HG03558 (cell line): Measurements from ENCODE around the gene NACC2.

ENCODE experiments used
- ATAC-seq: cut with Tn5 transposase; IDR thresholded peaks from one replicate; pipeline ENCODE4 v1.9.1; 2021; ENCODE audit warnings: moderate number of reproducible peaks; ENCODE audit not compliant: unreplicated experiment; ENCODE audit errors: extremely low read depth

NACC2 gene

DNA sequence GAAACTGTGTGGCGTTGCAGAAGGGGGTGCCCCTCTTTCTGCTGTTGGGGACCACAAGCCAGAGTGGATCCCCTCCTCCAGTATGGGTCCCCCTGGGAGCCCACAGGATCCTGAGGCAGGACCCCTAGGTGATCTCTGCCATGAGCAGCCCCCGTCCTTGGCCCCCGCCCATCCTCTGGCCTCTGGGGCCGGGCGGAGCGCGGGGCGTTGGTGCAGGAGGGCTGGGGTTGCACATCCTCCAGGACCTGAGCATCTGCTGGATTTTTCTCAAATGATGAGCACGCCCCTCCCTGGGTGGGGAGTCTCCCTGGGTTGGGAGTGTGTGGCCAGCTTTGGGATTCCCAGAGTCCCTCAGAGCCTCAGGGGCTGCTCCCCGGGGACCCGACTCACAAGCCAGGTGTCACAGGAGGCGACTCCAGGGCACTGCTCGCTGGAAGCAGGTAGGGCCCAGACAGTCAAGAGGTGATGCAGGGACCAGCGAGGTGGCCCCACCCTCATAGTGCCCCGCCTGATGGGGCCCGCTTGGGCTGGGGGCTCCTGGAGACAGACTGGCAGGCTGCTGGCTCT is 107.2 kb downstream of the NACC2 start:
- no peak for ATAC-seq

DNA sequence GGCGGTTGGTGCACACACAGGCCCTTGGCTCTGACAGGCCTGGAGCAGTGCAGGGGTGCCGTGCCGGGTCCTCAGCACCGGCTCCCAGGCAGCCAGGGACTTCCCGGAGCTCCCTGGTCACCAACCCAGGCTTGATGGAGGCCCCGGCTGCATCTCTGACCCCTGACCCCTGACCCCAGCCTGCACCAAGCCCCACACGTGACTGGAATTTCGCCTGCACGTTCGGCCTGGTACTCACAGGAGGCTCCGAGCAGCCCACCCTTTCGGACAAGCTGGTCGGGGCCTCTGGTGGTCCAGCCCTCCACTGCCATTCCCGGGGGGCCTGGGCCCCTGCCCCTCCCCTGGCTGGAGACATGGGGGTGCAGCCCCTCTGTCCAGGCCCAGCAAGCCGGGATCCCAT is 108.5 kb downstream of the NACC2 start:
- ATAC-seq = no peak

- no peak for ATAC-seq
These were observed 109.2 kb downstream of the NACC2 start for GRCh38 chr9:135985889-135986288.

GRCh38 chr9:135985459-135985774 is 109.7 kb downstream of the NACC2 start:
- no peak for ATAC-seq

- no peak for ATAC-seq
These were observed 110.9 kb downstream of the NACC2 start for GRCh38 chr9:135984072-135984710.

GRCh38 chr9:135983208-135984071 is 111.6 kb downstream of the NACC2 start:
- ATAC-seq = no peak

DNA sequence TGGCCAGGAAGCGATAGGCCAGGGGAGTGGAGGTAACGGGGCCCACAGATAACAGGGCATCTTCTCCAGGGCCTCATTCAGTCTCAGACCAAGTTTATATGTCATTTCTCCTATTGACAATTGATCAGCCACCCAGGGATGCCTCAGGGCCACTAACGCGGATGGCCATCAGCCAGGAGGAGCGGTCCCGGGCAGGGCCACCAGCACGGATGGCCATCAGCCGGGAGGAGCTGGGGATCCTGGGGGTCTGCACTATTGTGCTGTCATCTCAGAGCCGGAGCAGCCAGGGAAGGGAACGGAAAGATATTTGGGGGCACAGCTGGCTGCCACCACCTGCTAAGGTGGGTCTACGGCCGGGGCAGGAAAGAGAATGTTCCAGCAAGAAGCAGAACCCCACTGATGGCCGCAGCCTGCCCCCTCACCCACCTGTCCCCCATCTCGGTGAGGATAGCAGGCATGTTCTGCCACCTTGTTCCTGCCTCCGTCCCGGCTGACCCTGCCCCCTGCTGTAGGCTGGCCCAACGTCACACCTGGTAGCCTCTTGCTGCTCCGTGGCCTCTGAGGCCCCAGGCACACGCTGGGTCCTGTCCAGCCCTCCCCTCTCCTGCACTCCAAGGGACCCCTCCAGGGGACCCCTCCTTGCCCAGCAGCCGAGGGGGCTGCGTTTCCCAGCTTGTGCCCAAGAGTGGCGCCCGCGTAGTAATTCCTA is 112.4 kb downstream of the NACC2 start:
- no peak for ATAC-seq

DNA sequence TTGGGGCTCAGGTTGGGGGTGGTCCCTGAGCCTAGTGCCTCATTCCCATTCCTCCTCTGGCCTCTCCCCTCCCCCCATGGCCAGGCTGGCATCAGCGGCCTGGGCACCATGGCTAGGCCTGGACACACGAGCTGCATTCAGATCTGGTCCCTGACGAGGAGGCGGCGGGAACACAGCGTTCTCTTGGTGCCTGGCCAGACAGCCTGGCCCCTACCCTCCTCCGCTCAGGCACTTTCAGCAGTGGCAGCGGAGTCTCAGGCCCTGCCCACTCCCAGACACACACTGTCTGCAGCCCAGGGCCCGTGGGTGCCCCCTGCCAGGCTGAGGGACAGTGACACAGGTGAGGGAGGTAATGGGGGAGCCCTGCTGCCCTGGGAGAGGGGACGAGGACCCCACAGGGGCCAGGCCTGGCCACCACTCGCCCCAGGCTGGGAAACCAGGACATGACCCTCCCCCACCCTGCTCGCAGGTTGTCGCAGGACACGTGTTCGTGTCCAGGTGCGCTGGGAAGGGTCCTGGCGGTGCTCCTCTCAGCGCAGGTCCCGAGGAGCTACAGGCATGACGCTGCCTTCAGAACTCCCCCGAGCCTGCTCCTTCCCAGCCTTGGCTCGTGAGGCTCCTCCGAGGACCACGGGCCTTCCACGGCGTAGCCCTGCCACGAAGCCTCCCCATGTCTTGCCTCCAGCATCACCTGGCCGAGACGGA is 114.0 kb downstream of the NACC2 start:
- no peak for ATAC-seq

- no peak for ATAC-seq
These were observed 115.4 kb downstream of the NACC2 start for GRCh38 chr9:135979547-135980166.

DNA sequence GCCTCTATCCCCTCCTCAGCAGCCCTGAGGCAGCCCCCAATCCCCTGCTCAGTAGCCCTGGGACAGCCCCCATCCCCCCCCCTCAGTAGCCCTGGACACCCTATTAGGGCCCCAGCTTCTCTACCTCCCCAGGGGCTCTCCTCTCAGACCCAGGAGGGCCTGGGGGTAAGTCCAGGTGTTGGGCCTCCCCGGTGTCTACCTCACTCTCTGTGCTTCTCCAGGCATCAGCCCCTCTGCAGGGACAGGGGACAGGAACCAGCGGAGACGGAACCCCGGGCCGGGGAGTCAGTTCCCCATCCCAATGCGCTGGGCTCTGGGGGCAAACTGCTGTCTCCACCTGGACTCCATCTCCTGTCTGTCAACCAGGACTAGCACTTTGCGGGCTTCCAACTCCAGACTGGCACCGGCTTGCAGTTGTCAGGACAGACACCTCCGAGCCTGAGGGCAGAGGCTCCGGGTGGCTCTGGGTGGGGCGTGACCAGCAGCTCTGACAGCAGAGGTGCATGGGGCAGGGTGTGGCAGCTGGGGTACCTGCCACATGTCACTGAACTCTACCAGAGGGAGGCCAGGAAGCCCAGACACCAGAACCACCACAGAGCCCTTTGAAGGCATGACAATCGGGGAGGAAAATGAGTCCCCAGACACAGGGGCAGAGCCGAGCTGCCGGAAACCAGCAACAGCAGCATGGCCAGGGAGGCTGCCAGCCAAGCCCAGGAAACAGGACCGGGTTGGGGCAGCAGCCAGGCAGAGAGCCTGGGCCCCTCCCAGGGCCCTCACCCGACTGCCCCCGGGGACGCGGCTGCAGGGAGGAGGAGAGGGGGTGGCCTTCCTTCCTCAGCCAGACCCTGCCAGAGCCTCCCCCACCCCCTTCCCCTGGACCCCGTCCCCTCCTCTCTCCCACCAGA is 116.2 kb downstream of the NACC2 start:
- ATAC-seq = no peak

DNA sequence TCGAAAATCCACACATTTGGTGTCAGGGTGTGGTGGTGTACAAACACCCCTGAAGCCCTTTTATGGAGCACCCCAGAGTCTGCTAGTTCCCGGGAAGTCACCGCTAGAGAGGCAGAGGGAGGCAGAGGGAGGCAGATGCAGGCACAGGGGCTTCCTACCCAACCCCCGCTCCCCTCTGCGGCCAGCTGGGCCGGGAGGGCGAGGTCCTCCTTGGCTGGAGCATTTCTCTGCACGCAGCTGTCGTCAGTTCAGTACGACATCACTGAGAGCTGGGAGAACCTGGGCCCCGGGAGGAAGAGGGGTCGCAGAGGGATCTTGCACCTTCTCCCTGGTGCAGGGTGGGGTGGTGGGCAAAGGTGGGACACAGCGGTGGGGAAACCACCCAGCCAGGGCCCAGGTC is 118.1 kb downstream of the NACC2 start:
- no peak for ATAC-seq

DNA sequence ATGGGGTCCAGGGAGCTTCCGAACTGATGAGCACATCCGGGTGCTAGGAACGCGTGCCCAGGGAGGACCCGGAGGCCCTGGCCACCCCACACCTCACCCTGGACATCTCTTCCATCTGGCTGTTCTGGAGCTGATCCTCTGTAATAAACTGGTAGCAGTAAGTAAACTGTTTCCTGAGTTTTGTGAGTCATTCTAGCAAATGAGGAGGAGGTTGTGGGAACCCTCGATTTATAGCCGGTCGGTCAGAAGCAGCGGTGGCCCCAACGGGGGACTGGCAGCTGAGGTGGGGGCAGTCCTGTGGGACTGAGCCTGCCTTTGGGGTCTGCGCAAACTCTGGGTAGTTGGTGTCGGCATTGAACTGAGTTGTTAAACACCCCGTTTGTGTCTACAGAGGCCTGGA is 118.6 kb downstream of the NACC2 start:
- no peak for ATAC-seq

DNA sequence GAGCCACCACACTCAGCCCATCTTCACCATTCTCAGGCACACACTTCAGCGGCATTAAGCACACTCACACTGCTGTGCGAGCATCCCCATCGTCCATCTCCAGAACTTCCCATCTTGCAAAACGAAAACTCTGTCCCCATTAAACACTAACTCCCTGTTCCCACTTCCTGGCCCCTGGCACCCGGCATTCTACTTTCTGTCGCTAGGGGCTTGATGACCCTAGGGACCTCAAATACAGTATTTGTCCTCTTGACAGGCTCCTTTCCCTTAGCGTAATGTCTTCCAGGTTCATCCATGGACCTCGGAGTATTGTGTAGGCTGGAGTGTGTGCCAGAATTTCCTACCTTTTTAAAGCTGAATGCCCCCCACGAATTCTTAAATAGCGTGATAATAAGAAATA is 119.3 kb downstream of the NACC2 start:
- ATAC-seq = no peak

DNA sequence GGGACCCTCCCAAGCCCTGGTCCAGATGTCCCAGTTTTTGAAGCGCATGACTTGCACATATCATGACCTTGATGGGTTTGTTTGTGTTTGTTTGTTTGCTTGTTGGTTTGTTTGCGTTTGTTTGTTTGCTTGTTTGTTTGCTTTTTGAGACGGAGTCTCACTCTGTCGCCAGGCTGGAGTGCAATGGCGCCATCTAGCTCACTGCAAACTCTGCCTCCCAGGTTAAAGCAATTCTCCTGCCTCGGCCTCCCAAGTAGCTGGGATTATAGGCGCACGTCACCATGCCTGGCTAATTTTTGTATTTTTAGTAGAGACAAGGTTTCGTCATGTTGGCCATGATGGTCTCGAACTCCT is 120.9 kb downstream of the NACC2 start:
- ATAC-seq = no peak

DNA sequence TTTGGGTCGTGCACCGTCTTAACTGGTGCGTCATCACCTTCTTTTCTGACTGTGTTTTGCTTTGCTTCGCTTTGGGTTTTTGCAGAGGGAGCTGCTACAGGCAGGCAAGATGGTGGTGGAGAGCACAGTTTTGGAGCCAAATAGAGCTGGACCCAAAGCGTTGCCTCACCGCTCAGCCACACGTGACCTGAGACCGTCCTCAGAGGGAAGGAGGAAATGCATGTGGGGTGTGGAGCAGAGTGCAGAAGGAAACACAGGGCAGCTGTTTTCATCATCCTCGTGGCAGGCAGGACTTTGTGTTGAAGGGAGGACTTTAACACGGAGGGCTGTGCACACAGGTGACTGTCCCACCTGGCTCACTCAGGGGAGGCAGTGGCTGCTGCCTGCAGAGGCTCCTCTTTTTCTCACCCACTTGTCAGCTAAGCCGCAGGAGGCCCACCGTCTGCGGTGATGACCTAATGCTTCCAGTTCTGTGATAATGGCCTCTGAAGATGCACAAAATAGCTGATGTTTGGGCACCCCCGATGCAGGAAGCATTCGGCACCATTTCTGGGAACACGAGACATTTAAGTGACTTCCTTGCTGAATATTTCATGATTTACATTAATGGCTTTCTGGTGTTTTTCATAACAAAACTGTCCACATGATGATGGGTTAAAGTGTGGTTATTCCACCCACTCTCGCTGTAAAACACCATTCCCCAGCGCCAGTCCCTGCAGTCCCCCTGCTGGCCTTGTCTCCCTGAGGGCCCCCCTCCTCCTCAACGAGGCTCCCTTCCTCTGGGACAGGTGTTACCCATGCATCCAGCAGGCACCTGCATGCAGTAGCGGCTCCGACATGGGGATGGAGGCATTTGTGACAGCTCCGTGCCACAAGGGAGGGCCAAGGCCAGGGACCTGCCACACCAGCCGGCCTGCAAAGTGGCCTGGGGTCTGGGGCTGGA is 121.5 kb downstream of the NACC2 start:
- no peak for ATAC-seq

- no peak for ATAC-seq
These were observed 123.2 kb downstream of the NACC2 start for GRCh38 chr9:135971892-135972291.

DNA sequence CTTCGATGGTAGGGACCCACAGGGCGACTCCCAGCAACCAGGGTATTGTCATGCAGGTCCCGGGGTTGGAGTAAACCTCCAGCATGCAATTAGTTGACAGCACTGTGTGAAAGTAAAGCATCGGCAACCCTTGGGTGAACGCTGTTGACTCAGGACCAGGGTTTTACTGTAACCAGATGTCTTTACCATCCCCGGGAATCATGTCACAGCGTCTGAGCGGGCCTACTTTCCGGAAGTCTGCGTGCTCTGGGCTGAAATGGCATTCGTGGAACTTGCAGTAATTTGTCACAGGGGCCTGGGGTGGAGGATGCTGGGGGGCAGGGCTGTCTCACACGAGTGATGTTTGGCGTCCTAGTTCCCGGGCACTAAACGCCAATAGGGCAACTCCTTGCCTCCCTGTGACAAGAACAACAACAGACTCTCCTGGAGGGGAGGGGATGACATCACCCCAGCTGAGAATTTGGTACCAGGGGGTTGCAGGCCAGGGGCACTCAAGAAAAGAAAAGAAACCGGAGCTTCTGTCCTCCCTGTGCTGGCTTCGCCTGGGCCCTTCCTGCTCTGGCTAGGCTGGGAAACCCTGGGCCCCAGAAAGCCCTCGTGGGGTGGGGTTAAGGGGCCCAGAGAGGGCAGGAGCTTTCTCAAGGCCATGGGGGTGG is 123.8 kb downstream of the NACC2 start:
- ATAC-seq = no peak
